ENCODE measurements around the gene TMEM236.
A peak's percentile ranks its signal among the peaks of the same experiment; 100 is the strongest.

TMEM236 gene

GRCh38 chr10:17768957-17769356, 17.0 kb downstream of the TMEM236 start:
- DNase-seq (ENCODE audit: low read depth) = peak; percentile 91
- no peak overlapping the region for H3K4me3 ChIP-seq (replicated peaks; ENCODE audit: low read depth, low read length)
- no peak for TF ChIP-seq CTCF (IDR thresholded peaks at IDR 0.05; ENCODE audit: low read length, missing control alignments)

GRCh38 chr10:17771017-17771416, 19.0 kb downstream of the TMEM236 start:
- no peak for DNase-seq (ENCODE audit: low read depth)
- no peak overlapping the region for H3K4me3 ChIP-seq (replicated peaks; ENCODE audit: low read depth, low read length)
- TF ChIP-seq CTCF (IDR thresholded peaks at IDR 0.05; ENCODE audit: low read length, missing control alignments) = no peak

- no peak overlapping the region for H3K4me3 ChIP-seq (replicated peaks; ENCODE audit: low read depth, low read length)
- peak; percentile 37 for DNase-seq (ENCODE audit: low read depth)
- TF ChIP-seq CTCF (IDR thresholded peaks at IDR 0.05; ENCODE audit: low read length, missing control alignments) = no peak
Observed at GRCh38 chr10:17779784-17780183, 27.8 kb downstream of the TMEM236 start.

- no peak overlapping the region for H3K4me3 ChIP-seq (replicated peaks; ENCODE audit: low read depth, low read length)
- no peak for TF ChIP-seq CTCF (IDR thresholded peaks at IDR 0.05; ENCODE audit: low read length, missing control alignments)
- DNase-seq (ENCODE audit: low read depth) = no peak
Observed at GRCh38 chr10:17780727-17781126, 28.7 kb downstream of the TMEM236 start.

- TF ChIP-seq CTCF (IDR thresholded peaks at IDR 0.05; ENCODE audit: low read length, missing control alignments) = no peak
- no peak for DNase-seq (ENCODE audit: low read depth)
- no peak overlapping the region for H3K4me3 ChIP-seq (replicated peaks; ENCODE audit: low read depth, low read length)
Observed at GRCh38 chr10:17781856-17782255, 29.9 kb downstream of the TMEM236 start.

- peak; percentile 26 for DNase-seq (ENCODE audit: low read depth)
- TF ChIP-seq CTCF (IDR thresholded peaks at IDR 0.05; ENCODE audit: low read length, missing control alignments) = no peak
- H3K4me3 ChIP-seq (replicated peaks; ENCODE audit: low read depth, low read length) = no peak overlapping the region
Observed at GRCh38 chr10:17782921-17783665, 31.1 kb downstream of the TMEM236 start.

- DNase-seq (ENCODE audit: low read depth) = no peak
- no peak overlapping the region for H3K4me3 ChIP-seq (replicated peaks; ENCODE audit: low read depth, low read length)
- TF ChIP-seq CTCF (IDR thresholded peaks at IDR 0.05; ENCODE audit: low read length, missing control alignments) = no peak
Observed at GRCh38 chr10:17783751-17784150, 31.8 kb downstream of the TMEM236 start.

Data from fibroblast of pulmonary artery (primary cell).